Erythroblast (primary cell): ENCODE measurements around the gene EME2.

Source experiments
- GATA1 ChIP-seq: IDR thresholded peaks from 2 replicates; pipeline ENCODE4 v1.6.1; 2011; ENCODE audit warnings: low read depth, mild to moderate bottlenecking, control low read depth, low read length, moderate library complexity
- POLR2A ChIP-seq: IDR thresholded peaks from 2 replicates; pipeline ENCODE4 v1.6.1; 2011; ENCODE audit warnings: mild to moderate bottlenecking, low read length

DNA sequence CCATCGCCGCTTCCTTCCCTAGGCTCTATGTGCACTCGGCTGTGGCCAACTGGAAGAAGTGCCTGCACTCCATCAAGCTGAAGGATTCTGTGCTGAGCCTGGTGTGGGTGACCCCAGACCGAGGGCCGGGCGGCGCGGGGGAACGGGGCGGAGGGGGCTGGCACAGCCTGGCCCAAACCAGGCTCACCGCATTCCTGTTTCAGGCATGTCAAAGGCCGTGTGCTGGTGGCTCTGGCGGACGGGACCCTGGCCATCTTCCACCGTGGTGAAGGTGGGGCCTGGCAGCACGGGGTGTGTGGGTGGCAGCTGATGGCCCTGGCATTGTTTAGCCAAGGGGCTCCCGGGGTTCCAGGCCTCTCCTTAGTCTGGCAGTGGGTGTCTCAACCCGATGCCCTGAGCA lies 5.9 kb upstream of the EME2 start:
- TF ChIP-seq POLR2A (no peak), GATA1 (no peak)
